Activated CD4-positive, alpha-beta T cell treated with anti-CD3 and anti-CD28 coated beads for 4 hours (primary cell): Measurements from ENCODE around the gene GPD2.

ENCODE experiments used
- DNase-seq, 2 donors: peaks; one replicate each; pipeline ENCODE4 v3.0.0-alpha.2; 2020

GPD2 gene

GRCh38 chr2:156436497-156437085, 412 bp downstream of the GPD2 start:
- DNase-seq: peak; percentile 6 to 9

GRCh38 chr2:156437272-156437930, 1.2 kb downstream of the GPD2 start:
- no peak for DNase-seq

GRCh38 chr2:156437931-156438410, 1.8 kb downstream of the GPD2 start:
- DNase-seq: no peak

GRCh38 chr2:156443089-156443488, 6.9 kb downstream of the GPD2 start:
- no peak for DNase-seq

GRCh38 chr2:156445296-156446220, 9.4 kb downstream of the GPD2 start:
- no peak for DNase-seq

GRCh38 chr2:156447761-156448160, 11.6 kb downstream of the GPD2 start:
- no peak for DNase-seq

GRCh38 chr2:156448766-156449165, 12.6 kb downstream of the GPD2 start:
- DNase-seq: no peak

- no peak for DNase-seq
Measured at GRCh38 chr2:156452971-156453370, 16.8 kb downstream of the GPD2 start.

GRCh38 chr2:156455361-156455975, 19.3 kb downstream of the GPD2 start:
- no peak for DNase-seq

GRCh38 chr2:156456616-156457015, 20.4 kb downstream of the GPD2 start:
- DNase-seq: no peak

- DNase-seq: no peak
Measured at GRCh38 chr2:156457523-156458517, 21.6 kb downstream of the GPD2 start.

- DNase-seq: no peak
Measured at GRCh38 chr2:156459720-156460119, 23.5 kb downstream of the GPD2 start.

GRCh38 chr2:156464106-156464505, 27.9 kb downstream of the GPD2 start:
- no peak for DNase-seq

- no peak for DNase-seq
Measured at GRCh38 chr2:156465573-156465972, 29.4 kb downstream of the GPD2 start.

GRCh38 chr2:156466739-156467405, 30.7 kb downstream of the GPD2 start:
- DNase-seq: no peak

- DNase-seq: no peak
Measured at GRCh38 chr2:156470975-156471583, 34.9 kb downstream of the GPD2 start.

- DNase-seq: no peak
Measured at GRCh38 chr2:156471762-156472161, 35.6 kb downstream of the GPD2 start.

- no peak for DNase-seq
Measured at GRCh38 chr2:156472686-156473085, 36.5 kb downstream of the GPD2 start.

- no peak for DNase-seq
Measured at GRCh38 chr2:156473445-156473844, 37.3 kb downstream of the GPD2 start.

- DNase-seq: no peak
Measured at GRCh38 chr2:156474401-156474800, 38.2 kb downstream of the GPD2 start.
